Cardiac muscle cell (in vitro differentiated cells and primary cell): ENCODE data around the gene WDFY4. TPM values are rescaled to one million over a fixed set of nuclear protein-coding genes. Genes with fewer than 3 reads are reported as not detected.

Experiments
- DNase-seq, 2 donors: peaks; one replicate each; pipeline versions ENCODE4 v3.0.0 to v3.0.0-alpha.2; 2010 to 2017; ENCODE audit warnings: low read depth in 1 of 2, low spot score in 1 of 2
- H3K27ac ChIP-seq: fragments of 200-600 bp; sonication (generic); 2 replicates; pipeline ENCODE4 v1.5.1; 2016
- H3K27me3 ChIP-seq: fragments of 200-600 bp; sonication (generic); 2 replicates; pipeline ENCODE4 v1.6.0; 2016; ENCODE audit warnings: control low read depth
- H3K36me3 ChIP-seq: fragments of 200-600 bp; sonication (generic); 2 replicates; pipeline ENCODE4 v1.5.1; 2016; ENCODE audit warnings: control low read depth
- H3K4me1 ChIP-seq: fragments of 200-600 bp; sonication (generic); 2 replicates; pipeline ENCODE4 v1.8.1; 2017; ENCODE audit warnings: low read depth, mild to moderate bottlenecking, mixed run types
- H3K4me3 ChIP-seq: fragments of 200-600 bp; sonication (generic); 2 replicates; pipeline ENCODE4 v1.5.1; 2016; ENCODE audit warnings: mild to moderate bottlenecking
- H3K9me3 ChIP-seq: fragments of 200-600 bp; sonication (generic); 2 replicates; pipeline ENCODE4 v1.5.1; 2017; ENCODE audit warnings: low read depth, mild to moderate bottlenecking, control low read depth
- polyA plus RNA-seq: library from polyadenylated mRNA; unstranded; fragments of >200 nt; fragmentation: Nextera tagmentation; extraction: Ambion mirVana; gene quantifications from 2 replicates; pipeline ENCODE4 v1.2.1, GENCODE V29; 2016
- total RNA-seq: library from RNA; depleted of rRNA; stranded (reverse); fragments of >200 nt; gene quantifications from 2 replicates; pipeline ENCODE4 v1.2.3, GENCODE V29; 2016
- TF ChIP-seq, protein P1 (sequence below): IDR thresholded peaks from 2 replicates; pipeline ENCODE4 v1.5.1; 2012; ENCODE audit warnings: low read depth, mild to moderate bottlenecking, low read length

The WDFY4 gene
- total and polyA plus RNA-seq, 2 experiments from 2014 or later, result not detected

DNA sequence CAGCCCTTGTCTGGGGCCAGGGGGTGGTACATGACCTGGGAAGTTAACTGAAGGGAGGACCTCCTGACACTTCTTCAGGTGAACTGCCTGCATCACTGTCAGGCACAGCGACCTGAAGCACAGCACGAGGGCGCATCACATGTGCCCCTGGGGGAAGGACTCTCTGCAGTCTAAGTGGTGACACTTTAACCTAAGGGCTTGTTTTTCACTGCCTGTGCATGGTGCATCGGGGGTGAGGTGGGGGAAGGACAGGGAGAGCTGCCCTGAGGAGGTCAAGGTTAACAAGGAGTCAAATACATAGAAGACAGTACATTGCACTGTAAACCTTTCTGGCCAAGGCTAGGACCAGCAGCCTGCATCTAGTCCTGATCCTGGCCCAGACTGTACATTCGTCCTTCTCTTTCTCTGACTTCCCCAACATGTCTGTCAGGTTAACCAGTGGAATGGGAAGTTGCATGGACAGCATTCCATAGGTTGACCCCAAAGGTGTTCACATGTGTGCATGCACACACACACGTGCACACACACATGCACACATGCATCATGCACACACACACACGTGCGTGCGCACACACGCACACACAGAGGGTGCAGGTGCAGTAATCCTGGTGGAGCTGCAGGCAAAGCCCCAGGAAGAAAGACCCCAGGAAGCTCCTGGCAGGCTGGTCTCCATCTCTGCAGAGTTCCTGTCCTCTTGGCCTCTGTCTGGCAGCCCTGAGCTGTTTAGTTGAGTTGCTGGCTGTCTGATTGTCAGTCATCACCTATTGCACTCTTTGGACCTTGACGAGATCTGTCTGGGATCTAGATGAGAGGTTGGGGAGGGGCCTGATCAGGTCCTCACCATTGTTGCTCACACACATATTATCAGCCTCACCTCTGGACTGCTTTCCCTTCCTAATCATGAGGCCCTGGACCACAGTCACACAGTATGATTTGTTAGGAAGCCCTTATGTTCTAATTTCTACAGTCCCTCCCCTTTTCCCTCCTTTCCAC is 37.8 kb downstream of the WDFY4 start:
- no peak for DNase-seq
- no peaks in the 10 kb centered on the region for H3K27me3 ChIP-seq

DNA sequence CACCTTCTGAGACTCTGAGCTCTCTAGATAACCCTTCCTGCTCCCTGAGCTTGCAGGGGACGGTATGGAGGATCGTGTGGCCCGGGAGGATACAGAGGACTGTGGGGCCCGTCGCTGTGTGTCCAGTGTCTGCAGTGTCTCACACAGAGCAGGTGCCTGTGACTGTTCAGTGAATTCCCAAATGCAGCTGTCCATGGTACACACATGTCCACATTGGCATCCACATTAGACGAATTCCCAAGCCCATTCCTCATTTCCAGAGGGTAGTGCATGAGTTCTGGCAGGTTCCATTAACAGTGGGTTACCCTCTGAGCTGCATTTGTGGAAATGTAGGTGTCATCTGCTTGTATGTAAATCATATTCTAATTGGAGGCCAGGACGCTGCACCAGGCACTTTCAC is 39.5 kb downstream of the WDFY4 start:
- H3K4me1 ChIP-seq, result no peaks in the 10 kb centered on the region
- no peaks in the 10 kb centered on the region for H3K9me3 ChIP-seq
- no peak overlapping the region for H3K4me3 ChIP-seq
- H3K27me3 ChIP-seq, result no peaks in the 10 kb centered on the region
- peak in 1 of 2 donors; percentile 56 for DNase-seq
- H3K27ac ChIP-seq, result no peak overlapping the region
- H3K36me3 ChIP-seq, result no peaks in the 10 kb centered on the region
- TF ChIP-seq, protein P1, sequence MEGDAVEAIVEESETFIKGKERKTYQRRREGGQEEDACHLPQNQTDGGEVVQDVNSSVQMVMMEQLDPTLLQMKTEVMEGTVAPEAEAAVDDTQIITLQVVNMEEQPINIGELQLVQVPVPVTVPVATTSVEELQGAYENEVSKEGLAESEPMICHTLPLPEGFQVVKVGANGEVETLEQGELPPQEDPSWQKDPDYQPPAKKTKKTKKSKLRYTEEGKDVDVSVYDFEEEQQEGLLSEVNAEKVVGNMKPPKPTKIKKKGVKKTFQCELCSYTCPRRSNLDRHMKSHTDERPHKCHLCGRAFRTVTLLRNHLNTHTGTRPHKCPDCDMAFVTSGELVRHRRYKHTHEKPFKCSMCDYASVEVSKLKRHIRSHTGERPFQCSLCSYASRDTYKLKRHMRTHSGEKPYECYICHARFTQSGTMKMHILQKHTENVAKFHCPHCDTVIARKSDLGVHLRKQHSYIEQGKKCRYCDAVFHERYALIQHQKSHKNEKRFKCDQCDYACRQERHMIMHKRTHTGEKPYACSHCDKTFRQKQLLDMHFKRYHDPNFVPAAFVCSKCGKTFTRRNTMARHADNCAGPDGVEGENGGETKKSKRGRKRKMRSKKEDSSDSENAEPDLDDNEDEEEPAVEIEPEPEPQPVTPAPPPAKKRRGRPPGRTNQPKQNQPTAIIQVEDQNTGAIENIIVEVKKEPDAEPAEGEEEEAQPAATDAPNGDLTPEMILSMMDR, result no peak

More for the DNA sequence above, 37.8 kb downstream of the WDFY4 start:
- no peaks in the 10 kb centered on the region for H3K36me3 ChIP-seq
- no peaks in the 10 kb centered on the region for H3K4me1 ChIP-seq
- H3K9me3 ChIP-seq, result no peaks in the 10 kb centered on the region
- TF ChIP-seq, protein P1, result no peak
- H3K27ac ChIP-seq, result no peak overlapping the region
- no peak overlapping the region for H3K4me3 ChIP-seq

DNA sequence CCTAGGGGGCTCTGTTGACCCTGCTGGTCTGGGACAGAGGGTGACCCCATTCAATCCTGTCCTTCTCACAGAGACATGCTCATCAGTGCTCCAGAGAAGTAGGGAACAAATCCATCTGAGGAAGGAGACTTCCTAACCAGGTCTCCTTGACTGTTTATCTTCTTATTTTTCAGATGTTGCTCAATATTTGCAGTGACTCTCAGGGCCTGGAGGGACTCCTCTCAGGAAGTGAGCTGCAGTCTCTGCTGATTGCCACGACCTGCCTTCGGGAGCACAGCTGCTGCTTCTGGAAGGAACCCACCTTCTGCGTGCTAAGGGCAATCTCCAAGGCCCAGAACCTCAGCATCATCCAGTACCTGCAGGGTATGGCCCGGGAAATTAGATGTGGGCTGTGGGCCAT is 41.0 kb downstream of the WDFY4 start:
- Histone ChIP-seq H3K27ac (no peak overlapping the region), H3K9me3 (no peaks in the 10 kb centered on the region), H3K36me3 (no peaks in the 10 kb centered on the region), H3K4me3 (no peak overlapping the region), H3K4me1 (no peaks in the 10 kb centered on the region), H3K27me3 (no peaks in the 10 kb centered on the region)
- TF ChIP-seq, protein P1, result no peak
- no peak for DNase-seq

DNA sequence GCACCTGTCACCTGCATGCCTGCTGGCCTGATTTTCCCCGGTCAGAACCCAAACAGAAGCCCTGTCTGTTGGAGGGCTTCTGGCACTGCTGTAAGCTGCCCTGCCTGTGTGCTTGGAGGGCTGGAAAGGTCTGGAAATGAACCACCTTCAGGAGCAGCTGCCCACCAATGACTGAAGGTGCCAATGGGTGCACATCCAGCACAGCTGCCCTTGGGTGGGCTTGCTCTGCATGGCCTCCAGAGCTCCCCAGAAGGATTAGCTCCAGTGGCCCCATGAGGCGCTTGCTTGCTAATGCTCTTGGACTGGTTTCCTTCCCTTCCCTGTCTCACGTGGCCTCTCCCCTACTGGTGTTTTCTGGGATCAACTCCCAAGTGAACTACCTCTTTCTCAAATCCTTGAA is 43.2 kb downstream of the WDFY4 start:
- TF ChIP-seq, protein P1, result no peak
- no peaks in the 10 kb centered on the region for H3K4me1 ChIP-seq
- H3K27ac ChIP-seq, result no peak overlapping the region

DNA sequence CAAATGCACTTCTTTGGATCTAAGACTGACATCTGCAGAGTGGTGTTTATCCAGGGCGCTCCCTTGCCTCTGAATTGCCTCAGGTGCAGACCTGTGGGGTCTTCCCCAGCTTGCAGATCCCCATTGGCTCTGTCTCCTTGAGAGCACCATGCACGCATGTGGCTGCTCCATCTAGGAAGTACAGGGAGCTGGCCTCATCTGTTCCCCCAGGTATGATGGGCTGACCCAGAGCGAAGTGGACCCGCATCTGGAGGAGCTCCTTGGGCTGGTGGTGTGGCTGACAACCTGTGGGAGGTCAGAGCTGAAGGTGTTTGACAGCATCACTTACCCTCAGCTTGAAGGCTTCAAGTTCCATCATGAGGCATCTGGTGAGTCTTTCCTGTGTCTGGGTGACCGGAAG is 44.5 kb downstream of the WDFY4 start:
- Histone ChIP-seq H3K9me3 (no peaks in the 10 kb centered on the region), H3K4me3 (no peak overlapping the region), H3K27me3 (no peaks in the 10 kb centered on the region), H3K4me1 (no peaks in the 10 kb centered on the region), H3K27ac (no peak overlapping the region), H3K36me3 (no peaks in the 10 kb centered on the region)
- DNase-seq, result no peak
- TF ChIP-seq, protein P1, result no peak

More for the DNA sequence above, 43.2 kb downstream of the WDFY4 start:
- H3K36me3 ChIP-seq, result no peaks in the 10 kb centered on the region
- DNase-seq, result no peak
- no peaks in the 10 kb centered on the region for H3K27me3 ChIP-seq
- H3K4me3 ChIP-seq, result no peak overlapping the region
- H3K9me3 ChIP-seq, result no peaks in the 10 kb centered on the region
